B cell (primary cell): Measurements from ENCODE around the gene MYOCOS. TPM values are rescaled to one million over a fixed set of nuclear protein-coding genes. Genes with fewer than 3 reads are reported as not detected.

ENCODE experiments used
- ATAC-seq: fragments of 200-7000 bp; cut with Tn5 transposase; one replicate; pipeline ENCODE4 v1.10.0; 2021; ENCODE audit warnings: low read depth, mild to moderate bottlenecking, moderate number of reproducible peaks, moderate library complexity
- CTCF ChIA-PET: fragments of 350-600 bp; sonication (Branson Sonifier 250); formaldehyde crosslinking; loops from one replicate; lab custom pipeline; 2021; ENCODE audit warnings: antibody characterized with exemption, inconsistent platforms; lab: Charles Lee
- POLR2A ChIA-PET: fragments of 350-600 bp; sonication (Branson Sonifier 250); formaldehyde crosslinking; loops from one replicate; lab custom pipeline; 2021; ENCODE audit warnings: antibody characterized with exemption; lab: Charles Lee
- DNase-seq: peaks from one replicate; pipeline ENCODE4 v3.0.0; 2013
- H2AFZ ChIP-seq: 2 replicates; pipeline ENCODE4 v1.6.1; 2012; ENCODE audit warnings: mild to moderate bottlenecking, low read depth, low read length; ENCODE audit not compliant: insufficient read depth, poor library complexity, severe bottlenecking
- H3K27ac ChIP-seq, 2 donors: 1 replicate in 1 of 2; 2 replicates in 1 of 2; pipeline ENCODE4 v1.5.1; 2012 to 2013; ENCODE audit warnings: low read length in 2 of 2, mild to moderate bottlenecking in 2 of 2, moderate library complexity in 1 of 2
- H3K27me3 ChIP-seq, 4 experiments: fragments of 200-600 bp in 1 of 4; sonication (generic) in 1 of 4; replicated peaks in 1 of 4; 1 replicate in 2 of 4; 2 replicates in 2 of 4; pipeline versions ENCODE4 v1.6.1 to v1.7.0; 2013 to 2016; ENCODE audit warnings: low read length in 3 of 4, mild to moderate bottlenecking in 2 of 4, mixed read lengths in 1 of 4, moderate library complexity in 1 of 4; ENCODE audit not compliant: insufficient read depth in 4 of 4, control insufficient read depth in 3 of 4; ENCODE audit errors: control extremely low read depth in 1 of 4
- H3K36me3 ChIP-seq, 2 experiments: replicated peaks in 1 of 2; 1 replicate in 1 of 2; 2 replicates in 1 of 2; pipeline versions ENCODE4 v1.6.1 to v1.7.1; 2013; ENCODE audit warnings: low read length in 1 of 2; ENCODE audit not compliant: insufficient read depth in 2 of 2, control insufficient read depth in 1 of 2; ENCODE audit errors: control extremely low read depth in 1 of 2, extremely low read depth in 1 of 2
- H3K4me1 ChIP-seq, 2 donors: fragments of 200-600 bp in 1 of 2; sonication (generic) in 1 of 2; 1 replicate in 1 of 2; 2 replicates in 1 of 2; pipeline versions ENCODE4 v1.5.1 to v1.6.1; 2013 to 2017; ENCODE audit warnings: low read length in 2 of 2; ENCODE audit not compliant: control insufficient read depth in 2 of 2, insufficient read depth in 2 of 2
- H3K4me2 ChIP-seq: replicated peaks from 2 replicates; pipeline ENCODE3; 2012; ENCODE audit warnings: mild to moderate bottlenecking, low read depth, low read length; ENCODE audit not compliant: poor library complexity, severe bottlenecking
- H3K4me3 ChIP-seq, 5 experiments: fragments of 200-600 bp in 1 of 5; sonication (generic) in 1 of 5; 1 replicate in 3 of 5; 2 replicates in 2 of 5; pipeline versions ENCODE4 v1.5.1 to v1.7.0; 2011 to 2016; ENCODE audit warnings: low read length in 4 of 5, mild to moderate bottlenecking in 4 of 5, low read depth in 2 of 5, control low read depth in 1 of 5, moderate library complexity in 1 of 5; ENCODE audit not compliant: insufficient read depth in 1 of 5; ENCODE audit errors: control extremely low read depth in 1 of 5, extremely low read depth in 1 of 5
- H3K79me2 ChIP-seq: fragments of 200-600 bp; sonication (generic); one replicate; pipeline ENCODE4 v1.6.0; 2016; ENCODE audit warnings: low read length; ENCODE audit not compliant: control insufficient read depth, insufficient read depth
- H3K9ac ChIP-seq: fragments of 200-600 bp; sonication (generic); 2 replicates; pipeline ENCODE4 v1.6.1; 2017; ENCODE audit warnings: mild to moderate bottlenecking, low read length, moderate library complexity
- H3K9me3 ChIP-seq, 3 donors: one replicate each; pipeline versions ENCODE4 v1.6.1 to v1.7.1; 2013; ENCODE audit warnings: low read length in 2 of 3; ENCODE audit not compliant: control insufficient read depth in 2 of 3, insufficient read depth in 1 of 3; ENCODE audit errors: control extremely low read depth in 1 of 3
- H4K20me1 ChIP-seq: 2 replicates; pipeline ENCODE4 v1.6.0; 2012; ENCODE audit warnings: mild to moderate bottlenecking, low read length; ENCODE audit not compliant: insufficient read depth, control insufficient read depth, poor library complexity, severe bottlenecking
- H3K27ac Mint-ChIP-seq: one replicate; pipeline ENCODE4 v1.8.0; 2021; ENCODE audit warnings: mixed read lengths
- H3K27me3 Mint-ChIP-seq: one replicate; pipeline ENCODE4 v1.8.0; 2021; ENCODE audit warnings: mixed read lengths
- H3K4me1 Mint-ChIP-seq: one replicate; pipeline ENCODE4 v1.8.0; 2021; ENCODE audit warnings: mixed read lengths
- H3K4me3 Mint-ChIP-seq: one replicate; pipeline ENCODE4 v1.8.0; 2021; ENCODE audit warnings: mixed read lengths
- H3K9me3 Mint-ChIP-seq: one replicate; pipeline ENCODE4 v1.8.0; 2022; ENCODE audit warnings: mixed read lengths; ENCODE audit not compliant: insufficient read depth
- CTCF ChIP-seq: fragments of 200-600 bp; IDR thresholded peaks from one replicate; pipeline ENCODE4 v1.8.0; 2022; ENCODE audit warnings: antibody characterized with exemption, mild to moderate bottlenecking
- EZH2 ChIP-seq: IDR thresholded peaks from 2 replicates; pipeline ENCODE4 v1.6.1; 2012; ENCODE audit warnings: borderline replicate concordance, low read depth, mild to moderate bottlenecking, moderate library complexity, low read length; ENCODE audit not compliant: insufficient read depth, poor library complexity, severe bottlenecking
- WGBS: methylation state at CpG from one replicate; pipeline ENCODE4 v1.1.5; 2013; ENCODE audit warnings: missing lambda C conversion rate; ENCODE audit not compliant: insufficient coverage; 5-methylcytosine and 5-hydroxymethylcytosine counted together
- intact Hi-C: fragments of 100-400 bp; cut with micrococcal nuclease; formaldehyde crosslinking; loops from one replicate; pipeline ENCODE4 v1.10.0; 2022
- polyA plus RNA-seq: library from polyadenylated mRNA; depleted of rRNA; stranded (reverse); fragments of >200 nt; gene quantifications from 2 replicates; pipeline ENCODE4 v1.2.3, GENCODE V29; 2012
- total RNA-seq, 2 donors: library from RNA; stranded (reverse); fragments of 120-200 nt in 1 of 2; gene quantifications; 1 replicate in 1 of 2; 2 replicates in 1 of 2; pipeline versions ENCODE4 v1.2.3 to v1.2.4, GENCODE V29; 2013 to 2022

MYOCOS gene
- total and polyA plus RNA-seq, 2 donors (not counting 1 experiment from before 2014, with no cell fraction given), result 0.39 TPM; not detected in 1

GRCh38 chr1:171652234-171652822 is 30.3 kb downstream of the MYOCOS start, which contains the start of gene MYOC:
MYOC (minus strand) TSS chr1:171652688; CDS start chr1:171652611, 77 bp downstream.
- no peak within 1 kb of the TSS for H3K4me3 Mint-ChIP-seq
- POLR2A ChIA-PET, result no interaction called here
- no peaks in the 10 kb centered on the region for H3K79me2 ChIP-seq
- no peaks in the 10 kb centered on the region for H4K20me1 ChIP-seq
- no peak within 1 kb of the TSS for H3K4me3 ChIP-seq
- ATAC-seq (no peak), DNase-seq (no peak)
- intact Hi-C loops, result no loop called here
- no peak within 1 kb of the TSS for H3K27ac ChIP-seq
- WGBS, result 73% methylated on average over 6 of the region's 8 CpGs
- peaks cover 0 to 20% (median 2%) of the 10 kb centered on the region in 4 experiments for H3K27me3 ChIP-seq
- no peak within 1 kb of the TSS for H3K27ac Mint-ChIP-seq
- H3K9me3 Mint-ChIP-seq, result no peaks in the 10 kb centered on the region
- no peak within 1 kb of the TSS for H3K9ac ChIP-seq
- H3K9me3 ChIP-seq, result no peaks in the 10 kb centered on the region
- peaks cover 8 to 13% of the 10 kb centered on the region in 2 donors for H3K4me1 ChIP-seq
- no peak within 1 kb of the TSS for H2AFZ ChIP-seq
- TF ChIP-seq EZH2 (no peak), CTCF (no peak)
- H3K4me2 ChIP-seq, result no peak within 1 kb of the TSS
- peaks cover 43% of the 10 kb centered on the region for H3K27me3 Mint-ChIP-seq
- CTCF ChIA-PET, result no interaction called here
- peaks cover 10% of the 10 kb centered on the region for H3K4me1 Mint-ChIP-seq
- no peaks in the 10 kb centered on the region for H3K36me3 ChIP-seq

GRCh38 chr1:171653796-171654195 is 31.8 kb downstream of the MYOCOS start:
- WGBS, result no CpG with 5 or more reads among the region's 1 CpG
- POLR2A ChIA-PET, result no interaction called here
- no peak overlapping the region for H3K4me3 Mint-ChIP-seq

More at GRCh38 chr1:171653796-171654195, 31.8 kb downstream of the MYOCOS start:
- ATAC-seq (no peak), DNase-seq (no peak)
- Histone ChIP-seq H3K4me2 (no peak overlapping the region), H3K27me3 (peaks cover 0 to 20% (median 2%) of the 10 kb centered on the region in 4 experiments), H3K4me3 (no peak overlapping the region), H3K9me3 (no peaks in the 10 kb centered on the region), H4K20me1 (no peaks in the 10 kb centered on the region), H3K79me2 (no peaks in the 10 kb centered on the region), H3K27ac (no peak overlapping the region), H3K4me1 (peaks cover 8 to 13% of the 10 kb centered on the region in 2 donors), H3K9ac (no peak overlapping the region), H2AFZ (no peak overlapping the region), H3K36me3 (no peaks in the 10 kb centered on the region)
- CTCF ChIA-PET, result no interaction called here
- Mint-ChIP-seq H3K27ac (no peak overlapping the region), H3K27me3 (peaks cover 46% of the 10 kb centered on the region), H3K9me3 (no peaks in the 10 kb centered on the region), H3K4me1 (peaks cover 10% of the 10 kb centered on the region)
- intact Hi-C loops, result loop anchor here (2.0 kb wide), 1 partner anchor 331 kb away; no protein-coding TSS in a partner anchor
- TF ChIP-seq EZH2 (no peak), CTCF (no peak)
